ENCODE data around the gene CDYL2.

CDYL2 gene

GRCh38 chr16:80846680-80847079 is 42.3 kb upstream of the CDYL2 start:
- H3K27me3 ChIP-seq (replicated peaks; ENCODE audit: control insufficient read depth, insufficient read depth, low read length) = no peaks in the 10 kb centered on the region
- DNase-seq (ENCODE audit: extremely low read depth, insufficient read length) = no peak
- no peak for TF ChIP-seq CTCF (IDR thresholded peaks at IDR 0.05; ENCODE audit: insufficient read depth, low read length, poor library complexity, severe bottlenecking)
- H3K36me3 ChIP-seq (ENCODE audit: control insufficient read depth, insufficient read depth, low read length) = no peaks in the 10 kb centered on the region
- H3K4me3 ChIP-seq (replicated peaks; ENCODE audit: low read depth, low read length) = no peak overlapping the region

DNA sequence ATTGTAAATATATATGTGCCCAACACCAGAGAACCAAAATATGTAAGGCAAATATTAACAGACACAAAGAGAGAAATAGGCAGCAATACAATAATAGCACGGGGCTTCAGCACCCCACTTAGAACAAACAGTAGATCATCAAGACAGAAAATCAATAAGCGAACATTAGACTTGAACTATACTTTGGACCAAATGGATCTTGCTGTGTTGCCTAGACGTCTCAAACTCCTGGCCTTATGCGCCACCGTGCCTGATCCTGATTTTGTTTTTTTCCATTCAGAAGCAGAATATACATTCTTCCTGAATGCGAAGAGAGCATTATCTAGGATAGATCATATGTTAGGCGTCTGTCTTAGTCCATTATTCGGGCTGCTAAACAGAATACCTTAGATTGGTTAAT is 41.9 kb upstream of the CDYL2 start:
- TF ChIP-seq CTCF (IDR thresholded peaks at IDR 0.05; ENCODE audit: insufficient read depth, low read length, poor library complexity, severe bottlenecking) = no peak
- Histone ChIP-seq H3K4me3 (replicated peaks; ENCODE audit: low read depth, low read length) (no peak overlapping the region), H3K27me3 (replicated peaks; ENCODE audit: control insufficient read depth, insufficient read depth, low read length) (no peaks in the 10 kb centered on the region), H3K36me3 (ENCODE audit: control insufficient read depth, insufficient read depth, low read length) (no peaks in the 10 kb centered on the region)
- no peak for DNase-seq (ENCODE audit: extremely low read depth, insufficient read length)

DNA sequence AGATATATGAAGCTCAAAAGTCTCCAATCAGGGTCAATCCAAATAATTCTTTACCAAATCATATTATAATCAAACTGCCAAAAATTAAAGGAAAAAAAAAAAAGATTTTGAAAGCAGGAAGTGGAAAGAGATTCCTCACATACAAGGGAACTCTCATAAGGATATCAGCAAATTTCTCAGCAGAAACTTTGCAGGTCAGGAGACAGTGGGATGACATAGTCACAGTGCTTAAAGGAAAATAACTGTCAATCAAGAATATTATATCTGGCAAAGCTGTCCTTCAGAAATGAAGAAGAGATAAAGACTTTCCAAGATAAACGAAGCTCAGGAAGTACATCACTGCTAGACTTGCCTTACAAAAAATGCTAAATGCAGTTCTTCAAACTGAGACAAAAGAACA is 40.0 kb upstream of the CDYL2 start:
- no peak for DNase-seq (ENCODE audit: extremely low read depth, insufficient read length)
- Histone ChIP-seq H3K36me3 (ENCODE audit: control insufficient read depth, insufficient read depth, low read length) (no peaks in the 10 kb centered on the region), H3K27me3 (replicated peaks; ENCODE audit: control insufficient read depth, insufficient read depth, low read length) (no peaks in the 10 kb centered on the region), H3K4me3 (replicated peaks; ENCODE audit: low read depth, low read length) (no peak overlapping the region)
- no peak for TF ChIP-seq CTCF (IDR thresholded peaks at IDR 0.05; ENCODE audit: insufficient read depth, low read length, poor library complexity, severe bottlenecking)

- Histone ChIP-seq H3K27me3 (replicated peaks; ENCODE audit: control insufficient read depth, insufficient read depth, low read length) (no peaks in the 10 kb centered on the region), H3K36me3 (ENCODE audit: control insufficient read depth, insufficient read depth, low read length) (no peaks in the 10 kb centered on the region), H3K4me3 (replicated peaks; ENCODE audit: low read depth, low read length) (no peak overlapping the region)
- no peak for TF ChIP-seq CTCF (IDR thresholded peaks at IDR 0.05; ENCODE audit: insufficient read depth, low read length, poor library complexity, severe bottlenecking)
- DNase-seq (ENCODE audit: extremely low read depth, insufficient read length) = no peak
Observed at GRCh38 chr16:80841231-80841630, 36.8 kb upstream of the CDYL2 start.

- no peak for TF ChIP-seq CTCF (IDR thresholded peaks at IDR 0.05; ENCODE audit: insufficient read depth, low read length, poor library complexity, severe bottlenecking)
- no peaks in the 10 kb centered on the region for H3K36me3 ChIP-seq (ENCODE audit: control insufficient read depth, insufficient read depth, low read length)
- no peaks in the 10 kb centered on the region for H3K27me3 ChIP-seq (replicated peaks; ENCODE audit: control insufficient read depth, insufficient read depth, low read length)
- DNase-seq (ENCODE audit: extremely low read depth, insufficient read length) = no peak
- H3K4me3 ChIP-seq (replicated peaks; ENCODE audit: low read depth, low read length) = no peak overlapping the region
Observed at GRCh38 chr16:80837533-80838147, 33.2 kb upstream of the CDYL2 start.

DNA sequence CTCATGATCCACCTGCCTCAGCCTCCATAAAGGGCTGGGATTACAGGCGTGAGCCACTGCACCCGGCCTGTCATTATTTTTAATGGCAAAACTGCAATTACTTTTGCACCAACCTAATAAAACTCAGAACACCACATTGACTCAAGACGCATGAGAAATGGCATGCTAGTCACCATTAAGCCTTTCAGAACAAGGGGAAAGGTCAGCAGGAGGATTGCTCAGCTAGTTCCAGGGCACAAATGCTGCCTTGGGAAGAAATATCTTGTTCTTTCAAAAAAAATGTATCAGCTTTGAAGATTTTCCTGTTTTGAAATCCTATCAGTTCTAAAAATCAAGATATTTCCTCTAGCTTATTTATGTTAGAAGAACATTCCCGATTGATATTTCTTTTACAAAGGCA is 32.4 kb upstream of the CDYL2 start:
- H3K4me3 ChIP-seq (replicated peaks; ENCODE audit: low read depth, low read length) = no peak overlapping the region
- H3K36me3 ChIP-seq (ENCODE audit: control insufficient read depth, insufficient read depth, low read length) = no peaks in the 10 kb centered on the region
- DNase-seq (ENCODE audit: extremely low read depth, insufficient read length) = no peak
- TF ChIP-seq CTCF (IDR thresholded peaks at IDR 0.05; ENCODE audit: insufficient read depth, low read length, poor library complexity, severe bottlenecking) = no peak
- no peaks in the 10 kb centered on the region for H3K27me3 ChIP-seq (replicated peaks; ENCODE audit: control insufficient read depth, insufficient read depth, low read length)

All from GM06990 (cell line).